HCT116 (cell line): ENCODE data around the gene PKDCC. TPM values are rescaled to one million over a fixed set of nuclear protein-coding genes. Genes with fewer than 3 reads are reported as not detected.

ENCODE experiments used
- ATAC-seq: fragments of 200-7000 bp; cut with Tn5 transposase; 2 replicates; pipeline ENCODE4 v1.9.1; 2020; ENCODE audit warnings: mild to moderate bottlenecking, moderate library complexity
- BruUV-seq: library from RNA; stranded (reverse); fragments of 400-500 nt; replicated peaks from 2 replicates; lab custom pipeline; 2021; lab: Mats Ljungman, UMichigan
- CTCF ChIA-PET: fragments of 300-600 bp; sonication (Branson Sonifier 250); formaldehyde crosslinking; loops from one replicate; lab custom pipeline; 2021; ENCODE audit warnings: antibody characterized with exemption; lab: Charles Lee
- POLR2A ChIA-PET: fragments of 300-600, 350-600 bp; sonication (Branson Sonifier 250); formaldehyde crosslinking; loops from one replicate; lab custom pipeline; 2021; ENCODE audit warnings: antibody characterized with exemption; lab: Charles Lee
- RAD21 ChIA-PET, 2 experiments: fragments of 300-600 bp; sonication (Branson Sonifier 250); formaldehyde crosslinking; loops; one replicate each; lab custom pipeline; 2023; ENCODE audit warnings: low total read pairs in 2 of 2; ENCODE audit not compliant: uncharacterized antibody in 2 of 2, unreplicated experiment in 2 of 2, low non-redundant PET in 1 of 2; lab: Charles Lee
- DNase-seq: peaks from one replicate; pipeline ENCODE4 v3.0.0-alpha.2; 2010; ENCODE audit warnings: low read depth, low spot score
- H2AFZ ChIP-seq: fragments of 200-600 bp; shearing (Covaris generic), sonication (generic); 2 replicates; pipeline ENCODE4 v1.6.1; 2017; ENCODE audit warnings: low read depth, mixed run types, mixed read lengths, antibody characterized with exemption, low read length; ENCODE audit not compliant: poor library complexity, severe bottlenecking
- H3K27ac ChIP-seq: 2 replicates; pipeline ENCODE4 v1.5.1; 2012; ENCODE audit warnings: low read depth, low read length
- H3K27me3 ChIP-seq: fragments of 200-600 bp; sonication (generic); 2 replicates; pipeline ENCODE4 v1.6.1; 2016; ENCODE audit warnings: mixed run types, low read length, mixed read lengths; ENCODE audit not compliant: insufficient read depth
- H3K36me3 ChIP-seq, 2 experiments: fragments of 200-500 bp in 1 of 2; fragments of 200-600 bp in 1 of 2; sonication (Bioruptor generic) in 1 of 2; sonication (generic) in 1 of 2; 2 replicates each; pipeline versions ENCODE4 v1.5.1 to v1.6.1; 2014 to 2016; ENCODE audit warnings: low read length in 2 of 2, inconsistent platforms in 1 of 2, mixed read lengths in 1 of 2, mixed run types in 1 of 2; ENCODE audit not compliant: insufficient read depth in 2 of 2, control insufficient read depth in 1 of 2
- H3K4me1 ChIP-seq, 2 experiments: fragments of 200-600 bp in 1 of 2; sonication (generic) in 1 of 2; 2 replicates each; pipeline versions ENCODE4 v1.5.1 to v1.6.1; 2012 to 2017; ENCODE audit warnings: low read length in 2 of 2, inconsistent platforms in 1 of 2, mild to moderate bottlenecking in 1 of 2, mixed read lengths in 1 of 2, mixed run types in 1 of 2, moderate library complexity in 1 of 2; ENCODE audit not compliant: insufficient read depth in 2 of 2, control insufficient read depth in 1 of 2
- H3K4me2 ChIP-seq: fragments of 200-600 bp; sonication (generic); 2 replicates; pipeline ENCODE4 v1.6.1; 2017; ENCODE audit warnings: mixed run types, low read length, mixed read lengths
- H3K4me3 ChIP-seq, 2 experiments: fragments of 200-600 bp in 1 of 2; sonication (generic) in 1 of 2; replicated peaks in 1 of 2; 2 replicates each; pipeline ENCODE4 v1.5.1; 2011 to 2016; ENCODE audit warnings: low read length in 2 of 2, control low read depth in 1 of 2, low read depth in 1 of 2, mild to moderate bottlenecking in 1 of 2, mixed read lengths in 1 of 2, mixed run types in 1 of 2
- H3K79me2 ChIP-seq: fragments of 200-600 bp; sonication (generic); 2 replicates; pipeline ENCODE4 v1.6.1; 2017; ENCODE audit warnings: mild to moderate bottlenecking, mixed run types, low read length, moderate library complexity, mixed read lengths; ENCODE audit not compliant: insufficient read depth
- H3K9ac ChIP-seq: fragments of 200-600 bp; sonication (generic); 2 replicates; pipeline ENCODE4 v1.6.1; 2016; ENCODE audit warnings: low read length, mixed read lengths
- H3K9me2 ChIP-seq: fragments of 200-600 bp; sonication (generic), shearing (Covaris generic); 2 replicates; pipeline ENCODE4 v1.6.1; 2017; ENCODE audit warnings: mixed run types, mild to moderate bottlenecking, moderate library complexity; ENCODE audit not compliant: insufficient read depth
- H3K9me3 ChIP-seq, 2 experiments: fragments of 200-500 bp in 1 of 2; fragments of 200-600 bp in 1 of 2; sonication (Bioruptor generic) in 1 of 2; sonication (generic) in 1 of 2; 2 replicates each; pipeline ENCODE4 v1.6.1; 2014 to 2017; ENCODE audit warnings: low read length in 2 of 2, mixed read lengths in 2 of 2, inconsistent platforms in 1 of 2, low read depth in 1 of 2, mild to moderate bottlenecking in 1 of 2, mixed run types in 1 of 2, moderate library complexity in 1 of 2; ENCODE audit not compliant: control insufficient read depth in 1 of 2, insufficient read depth in 1 of 2
- H4K20me1 ChIP-seq: fragments of 200-600 bp; sonication (generic), shearing (Covaris generic); 2 replicates; pipeline ENCODE4 v1.6.1; 2017; ENCODE audit warnings: mixed run types, mild to moderate bottlenecking, moderate library complexity; ENCODE audit not compliant: insufficient read depth
- CBX3 ChIP-seq: IDR thresholded peaks from 2 replicates; pipeline ENCODE4 v1.6.1; 2012; ENCODE audit warnings: low read depth
- JUND ChIP-seq: IDR thresholded peaks from 2 replicates; pipeline ENCODE4 v1.6.1; 2012
- RAD21 ChIP-seq: IDR thresholded peaks from 2 replicates; pipeline ENCODE4 v1.6.1; 2012; ENCODE audit warnings: low read depth, mild to moderate bottlenecking
- SIN3A ChIP-seq: IDR thresholded peaks from 2 replicates; pipeline ENCODE4 v1.6.1; 2012; ENCODE audit warnings: low read depth
- ZFX ChIP-seq: fragments of 450-650 bp; IDR thresholded peaks from 2 replicates; pipeline ENCODE4 v1.6.1; 2017
- intact Hi-C: fragments of 100-400 bp; cut with micrococcal nuclease; formaldehyde crosslinking; loops from 2 replicates; pipeline ENCODE4 v1.10.0; 2022
- total RNA-seq: library from RNA; stranded (reverse); gene quantifications from one replicate; pipeline ENCODE4 v1.2.1, GENCODE V29; 2021; ENCODE audit not compliant: unreplicated experiment
- TF ChIP-seq, protein P1 (sequence below): IDR thresholded peaks from 2 replicates; pipeline ENCODE4 v1.6.1; 2012
- TF ChIP-seq, protein P2 (sequence below): IDR thresholded peaks from 2 replicates; pipeline ENCODE4 v1.6.1; 2011; ENCODE audit warnings: mild to moderate bottlenecking, low read length, moderate library complexity; ENCODE audit not compliant: insufficient replicate concordance; ENCODE audit errors: extremely low read depth

PKDCC gene
- total RNA-seq, 1 experiment from 2014 or later, result 0.84 TPM

DNA sequence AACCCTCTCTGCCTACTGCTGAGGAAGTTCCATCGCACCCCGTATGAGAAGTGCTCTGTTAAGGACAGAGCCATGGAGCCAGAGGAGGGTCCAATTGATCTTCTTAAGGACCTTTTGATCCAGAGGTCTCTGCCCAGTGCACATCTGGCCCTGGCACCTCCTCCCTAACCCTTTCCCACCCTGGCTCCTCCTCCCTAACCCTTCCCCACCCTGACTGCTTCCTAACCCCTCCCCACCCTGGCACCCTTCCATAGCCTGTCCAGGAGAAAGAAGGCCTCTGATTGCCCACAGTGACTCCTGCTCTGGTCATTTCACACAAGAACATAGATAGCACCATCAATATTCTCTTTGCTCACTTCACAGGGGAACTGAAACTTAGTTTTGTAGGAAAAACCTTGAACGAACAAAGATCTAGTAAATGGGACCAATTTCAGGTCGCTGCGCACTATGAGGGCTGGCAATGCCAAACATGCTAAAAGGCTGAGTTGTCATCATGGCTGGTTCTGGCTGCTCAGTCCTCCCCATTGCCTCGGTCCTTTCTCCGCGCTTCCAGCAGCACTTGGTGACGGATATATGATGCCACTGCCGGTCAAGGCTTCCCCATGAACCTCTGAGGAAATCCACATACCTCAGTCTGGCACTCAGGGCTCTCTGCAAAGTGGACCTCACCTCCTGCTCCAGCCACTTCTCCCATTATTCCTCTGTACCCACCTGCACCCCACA is 49.2 kb downstream of the PKDCC start:
- H4K20me1 ChIP-seq, result no peaks in the 10 kb centered on the region
- peaks cover 11% of the 10 kb centered on the region; the same call in 1 of the 2 replicates for H3K27me3 ChIP-seq
- no peaks in the 10 kb centered on the region for H3K79me2 ChIP-seq
- ChIA-PET RAD21 (interaction anchor here (0.7 to 1.3 kb wide), 3 partner anchors 141 to 231 kb away, joined by 3 to 5 read pairs (median 4); no protein-coding TSS in a partner anchor), POLR2A (interaction anchor here (0.6 kb wide), 1 partner anchor 218 kb away, joined by 3 read pairs; no protein-coding TSS in a partner anchor), CTCF (interaction anchor here (0.6 to 4.7 kb wide), 12 partner anchors 10 to 265 kb away, joined by 3 to 54 read pairs (median 4); no protein-coding TSS in a partner anchor)
- no peak overlapping the region for H2AFZ ChIP-seq
- TF ChIP-seq, protein P1, sequence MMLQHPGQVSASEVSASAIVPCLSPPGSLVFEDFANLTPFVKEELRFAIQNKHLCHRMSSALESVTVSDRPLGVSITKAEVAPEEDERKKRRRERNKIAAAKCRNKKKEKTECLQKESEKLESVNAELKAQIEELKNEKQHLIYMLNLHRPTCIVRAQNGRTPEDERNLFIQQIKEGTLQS, result no peak
- TF ChIP-seq SIN3A, result no peak
- TF ChIP-seq RAD21, result no peak
- H3K4me3 ChIP-seq, result no peak overlapping the region
- intact Hi-C loops, result loop anchor here (1.0 kb wide), 4 partner anchors 99 to 566 kb away; no protein-coding TSS in a partner anchor
- H3K4me1 ChIP-seq, result no peaks in the 10 kb centered on the region
- no peak for DNase-seq
- no peak for ATAC-seq
- H3K9ac ChIP-seq, result no peak overlapping the region
- no peaks in the 10 kb centered on the region for H3K36me3 ChIP-seq
- no peak overlapping the region for H3K4me2 ChIP-seq
- H3K27ac ChIP-seq, result no peak overlapping the region
- BruUV-seq, result no TSS peak
- H3K9me3 ChIP-seq, result no peaks in the 10 kb centered on the region
- no peaks in the 10 kb centered on the region for H3K9me2 ChIP-seq

DNA sequence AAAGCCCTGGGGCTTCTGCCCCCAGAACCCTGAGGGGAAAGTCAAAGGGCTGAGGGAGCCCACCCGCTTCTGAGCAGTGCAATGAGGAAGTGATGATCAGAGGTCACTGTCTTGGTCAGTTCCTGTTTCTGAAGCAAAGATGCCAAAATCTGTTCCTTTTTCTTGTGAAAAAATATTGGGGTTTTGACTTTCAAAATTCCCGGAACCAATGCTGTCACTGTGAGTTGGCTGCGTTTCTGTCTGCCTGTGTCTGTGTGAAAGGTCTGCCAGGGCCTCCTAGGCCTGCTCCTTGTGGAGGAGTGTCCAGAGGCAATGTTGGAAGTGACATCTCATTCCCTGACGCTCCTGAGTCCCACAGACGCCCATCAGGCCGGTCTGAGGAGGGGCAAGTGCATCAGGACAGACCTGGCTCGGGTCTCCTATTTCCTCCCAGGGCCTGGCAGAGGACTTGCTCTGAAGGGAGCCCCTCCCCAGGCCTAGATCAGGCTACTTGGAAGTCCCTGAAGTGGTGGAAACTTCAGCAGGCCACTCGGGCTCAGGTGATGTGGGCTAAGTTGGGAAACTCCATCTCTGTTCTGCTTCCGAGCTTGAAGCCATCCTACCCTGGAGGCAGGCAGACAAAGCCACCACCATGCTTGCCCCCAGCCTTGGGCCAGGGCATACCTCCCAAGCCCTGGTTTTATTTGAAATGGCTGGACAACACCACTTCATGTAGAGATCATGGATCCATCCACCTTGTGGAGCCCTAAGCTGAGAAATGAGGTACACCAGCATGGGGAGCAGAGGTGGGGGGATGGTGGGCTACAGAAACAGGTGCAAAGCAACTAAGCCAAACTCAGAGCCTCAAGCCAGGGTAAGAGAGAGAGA is 51.0 kb downstream of the PKDCC start:
- Histone ChIP-seq H3K79me2 (no peaks in the 10 kb centered on the region), H3K9ac (no peak overlapping the region), H2AFZ (no peak overlapping the region), H3K27me3 (no peaks in the 10 kb centered on the region), H3K27ac (no peak overlapping the region), H3K9me3 (no peaks in the 10 kb centered on the region), H3K9me2 (no peaks in the 10 kb centered on the region), H3K4me2 (no peak overlapping the region), H3K4me1 (no peaks in the 10 kb centered on the region), H3K36me3 (no peaks in the 10 kb centered on the region), H4K20me1 (no peaks in the 10 kb centered on the region), H3K4me3 (no peak overlapping the region)
- ATAC-seq, result no peak
- ChIA-PET RAD21 (no interaction called here), POLR2A (no interaction called here), CTCF (no interaction called here)
- intact Hi-C loops, result no loop called here
- TF ChIP-seq CBX3, result no peak
- no peak for TF ChIP-seq JUND
- TF ChIP-seq, protein P1, result no peak
- TF ChIP-seq, protein P2, sequence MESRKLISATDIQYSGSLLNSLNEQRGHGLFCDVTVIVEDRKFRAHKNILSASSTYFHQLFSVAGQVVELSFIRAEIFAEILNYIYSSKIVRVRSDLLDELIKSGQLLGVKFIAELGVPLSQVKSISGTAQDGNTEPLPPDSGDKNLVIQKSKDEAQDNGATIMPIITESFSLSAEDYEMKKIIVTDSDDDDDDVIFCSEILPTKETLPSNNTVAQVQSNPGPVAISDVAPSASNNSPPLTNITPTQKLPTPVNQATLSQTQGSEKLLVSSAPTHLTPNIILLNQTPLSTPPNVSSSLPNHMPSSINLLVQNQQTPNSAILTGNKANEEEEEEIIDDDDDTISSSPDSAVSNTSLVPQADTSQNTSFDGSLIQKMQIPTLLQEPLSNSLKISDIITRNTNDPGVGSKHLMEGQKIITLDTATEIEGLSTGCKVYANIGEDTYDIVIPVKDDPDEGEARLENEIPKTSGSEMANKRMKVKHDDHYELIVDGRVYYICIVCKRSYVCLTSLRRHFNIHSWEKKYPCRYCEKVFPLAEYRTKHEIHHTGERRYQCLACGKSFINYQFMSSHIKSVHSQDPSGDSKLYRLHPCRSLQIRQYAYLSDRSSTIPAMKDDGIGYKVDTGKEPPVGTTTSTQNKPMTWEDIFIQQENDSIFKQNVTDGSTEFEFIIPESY, result no peak
- no peak for TF ChIP-seq ZFX
- DNase-seq, result no peak
- BruUV-seq, result no TSS peak
